GM12864 (cell line): ENCODE data around the gene KPNA3.
"Not testable (repeated sequence)": the region's sequence is repeated elsewhere in the genome, so short reads cannot be mapped to it uniquely, and the experiment has no call there.

Experiments used
- DNase-seq: peaks from one replicate; pipeline ENCODE4 v3.0.0-alpha.2; 2011; ENCODE audit warnings: low read depth
- H3K4me3 ChIP-seq: 2 replicates; pipeline ENCODE4 v1.5.1; 2011; ENCODE audit warnings: mild to moderate bottlenecking, low read depth, low read length, control low read depth
- TF ChIP-seq, protein P1 (sequence below): IDR thresholded peaks from 2 replicates; pipeline ENCODE4 v1.5.1; 2011; ENCODE audit warnings: low read depth, mild to moderate bottlenecking, moderate library complexity, low read length, control low read depth, inconsistent platforms; ENCODE audit errors: missing control alignments

Gene KPNA3

DNA sequence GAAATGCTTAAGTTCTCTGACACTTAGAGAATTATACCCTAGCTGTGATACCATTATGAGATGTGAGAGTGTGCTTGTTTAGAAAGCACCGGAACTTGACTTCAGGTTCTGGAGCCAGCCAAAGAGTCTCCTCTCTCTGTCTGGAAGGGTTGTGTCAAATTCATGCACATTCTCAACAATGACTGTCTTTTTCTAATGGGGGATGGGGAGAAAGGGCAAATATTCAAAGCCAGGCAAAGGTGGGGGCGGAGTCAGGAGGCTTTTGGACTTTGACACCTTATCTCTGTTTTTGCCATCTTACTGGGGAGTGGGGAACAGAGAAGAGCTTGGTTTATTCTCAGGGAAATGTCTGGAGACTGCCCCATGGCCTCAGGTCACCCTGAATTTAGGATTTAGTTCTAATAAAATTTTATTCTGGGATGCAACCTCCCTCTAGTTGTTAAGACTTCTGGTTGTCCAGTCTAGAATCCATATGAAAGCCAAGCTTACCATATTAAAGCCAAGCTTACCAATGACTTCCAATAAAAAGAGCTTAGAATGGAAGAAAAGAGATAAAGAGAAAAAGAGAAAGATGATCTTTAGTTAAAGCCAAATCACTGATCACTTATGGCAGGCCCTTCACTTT is 28.2 kb upstream of the KPNA3 start:
- TF ChIP-seq, protein P1, sequence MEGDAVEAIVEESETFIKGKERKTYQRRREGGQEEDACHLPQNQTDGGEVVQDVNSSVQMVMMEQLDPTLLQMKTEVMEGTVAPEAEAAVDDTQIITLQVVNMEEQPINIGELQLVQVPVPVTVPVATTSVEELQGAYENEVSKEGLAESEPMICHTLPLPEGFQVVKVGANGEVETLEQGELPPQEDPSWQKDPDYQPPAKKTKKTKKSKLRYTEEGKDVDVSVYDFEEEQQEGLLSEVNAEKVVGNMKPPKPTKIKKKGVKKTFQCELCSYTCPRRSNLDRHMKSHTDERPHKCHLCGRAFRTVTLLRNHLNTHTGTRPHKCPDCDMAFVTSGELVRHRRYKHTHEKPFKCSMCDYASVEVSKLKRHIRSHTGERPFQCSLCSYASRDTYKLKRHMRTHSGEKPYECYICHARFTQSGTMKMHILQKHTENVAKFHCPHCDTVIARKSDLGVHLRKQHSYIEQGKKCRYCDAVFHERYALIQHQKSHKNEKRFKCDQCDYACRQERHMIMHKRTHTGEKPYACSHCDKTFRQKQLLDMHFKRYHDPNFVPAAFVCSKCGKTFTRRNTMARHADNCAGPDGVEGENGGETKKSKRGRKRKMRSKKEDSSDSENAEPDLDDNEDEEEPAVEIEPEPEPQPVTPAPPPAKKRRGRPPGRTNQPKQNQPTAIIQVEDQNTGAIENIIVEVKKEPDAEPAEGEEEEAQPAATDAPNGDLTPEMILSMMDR, result no peak
- DNase-seq, result no peak
- no peak overlapping the region for H3K4me3 ChIP-seq

DNA sequence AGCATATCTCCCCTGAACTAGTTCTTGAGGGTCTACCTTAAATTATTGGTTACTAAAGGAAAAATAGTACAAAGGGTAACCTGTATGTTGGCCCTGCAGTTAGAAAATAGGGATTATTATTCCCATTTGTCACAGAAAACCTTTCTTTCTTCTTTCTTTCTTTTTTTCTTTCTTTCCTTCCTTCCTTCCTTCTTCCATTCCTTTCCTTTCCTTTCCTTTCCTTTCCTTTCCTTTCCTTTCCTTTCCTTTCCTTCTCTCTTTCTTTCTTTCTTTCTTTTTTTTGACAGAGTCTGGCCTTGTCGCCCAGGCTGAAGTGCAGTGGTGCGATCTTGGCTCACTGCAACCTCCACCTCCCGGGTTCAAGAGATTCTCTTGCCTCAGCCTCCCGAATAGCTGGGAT is 23.6 kb upstream of the KPNA3 start:
- not testable (repeated sequence) for DNase-seq, H3K4me3 ChIP-seq

DNA sequence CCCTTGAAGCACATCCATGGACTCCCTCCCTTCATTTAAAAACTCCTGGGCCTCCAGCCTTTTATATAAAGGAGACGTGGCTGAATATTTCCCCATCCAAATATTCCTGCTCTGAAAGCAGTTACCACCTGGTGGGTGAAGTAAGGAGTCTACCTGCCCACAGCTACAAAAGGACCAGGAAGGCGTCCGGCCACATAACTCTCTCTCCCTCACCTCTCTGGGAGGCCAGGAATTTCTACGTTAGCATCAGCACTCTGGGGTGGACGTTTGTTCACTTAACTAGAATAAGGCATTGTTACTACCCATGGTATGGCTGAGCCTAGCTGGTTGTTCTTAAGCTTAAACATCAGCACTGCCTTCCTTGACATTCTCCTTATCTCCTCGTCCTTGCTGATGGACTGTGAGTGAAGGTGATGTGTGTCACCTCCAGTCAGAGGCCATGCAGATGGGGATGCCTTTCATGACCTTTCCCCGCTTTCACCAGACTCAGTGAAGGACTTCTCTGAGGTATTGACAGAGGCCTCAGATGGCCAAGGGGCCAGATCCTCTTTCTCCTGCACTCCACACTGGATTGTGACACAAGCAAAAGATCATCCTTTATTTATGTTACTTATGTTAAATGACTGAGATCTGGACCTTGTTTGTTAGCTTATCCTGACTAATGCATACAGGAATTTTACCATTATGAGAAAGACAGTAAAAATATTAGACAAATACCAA is 22.2 kb upstream of the KPNA3 start:
- H3K4me3 ChIP-seq, result no peak overlapping the region
- no peak for DNase-seq
- TF ChIP-seq, protein P1, result no peak

DNA sequence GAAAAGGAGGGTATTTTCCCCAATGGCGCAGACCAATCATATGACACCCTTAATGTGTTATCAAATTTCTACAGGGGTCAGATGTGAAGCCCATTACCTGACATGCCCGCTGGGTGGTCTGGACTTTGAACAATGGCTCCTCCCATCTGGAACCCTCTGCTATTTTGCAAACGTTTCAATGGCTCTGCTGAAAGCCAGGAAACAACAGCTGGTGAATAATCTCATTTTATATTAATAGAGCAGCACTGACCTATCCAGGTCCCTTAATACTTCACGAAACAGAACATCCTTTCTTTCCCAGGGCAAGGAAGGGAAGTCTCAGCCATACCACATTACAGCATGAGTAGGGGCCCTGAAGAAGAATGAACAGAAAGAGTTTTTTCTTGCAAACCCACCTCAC is 20.3 kb upstream of the KPNA3 start:
- TF ChIP-seq, protein P1, result no peak
- no peak overlapping the region for H3K4me3 ChIP-seq
- DNase-seq, result no peak

DNA sequence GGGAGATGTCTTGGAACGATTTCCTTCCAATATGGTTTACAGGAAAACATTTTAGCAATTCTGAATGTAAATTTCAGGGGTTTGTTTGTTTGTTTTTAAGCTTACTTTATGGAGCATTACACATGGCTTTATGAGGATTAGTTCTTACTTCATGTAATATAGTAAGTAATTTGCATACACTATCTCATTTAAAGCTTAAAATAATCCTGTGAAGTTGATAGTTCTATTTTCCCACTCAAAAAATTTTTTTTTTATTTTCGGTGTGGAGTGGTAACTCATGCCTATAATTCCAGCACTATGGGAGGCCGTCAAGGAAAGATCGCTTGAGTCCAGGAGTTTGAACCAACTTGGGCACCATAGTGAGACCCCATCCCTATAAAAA is 19.0 kb upstream of the KPNA3 start:
- no peak overlapping the region for H3K4me3 ChIP-seq
- TF ChIP-seq, protein P1, result no peak
- DNase-seq, result no peak

DNA sequence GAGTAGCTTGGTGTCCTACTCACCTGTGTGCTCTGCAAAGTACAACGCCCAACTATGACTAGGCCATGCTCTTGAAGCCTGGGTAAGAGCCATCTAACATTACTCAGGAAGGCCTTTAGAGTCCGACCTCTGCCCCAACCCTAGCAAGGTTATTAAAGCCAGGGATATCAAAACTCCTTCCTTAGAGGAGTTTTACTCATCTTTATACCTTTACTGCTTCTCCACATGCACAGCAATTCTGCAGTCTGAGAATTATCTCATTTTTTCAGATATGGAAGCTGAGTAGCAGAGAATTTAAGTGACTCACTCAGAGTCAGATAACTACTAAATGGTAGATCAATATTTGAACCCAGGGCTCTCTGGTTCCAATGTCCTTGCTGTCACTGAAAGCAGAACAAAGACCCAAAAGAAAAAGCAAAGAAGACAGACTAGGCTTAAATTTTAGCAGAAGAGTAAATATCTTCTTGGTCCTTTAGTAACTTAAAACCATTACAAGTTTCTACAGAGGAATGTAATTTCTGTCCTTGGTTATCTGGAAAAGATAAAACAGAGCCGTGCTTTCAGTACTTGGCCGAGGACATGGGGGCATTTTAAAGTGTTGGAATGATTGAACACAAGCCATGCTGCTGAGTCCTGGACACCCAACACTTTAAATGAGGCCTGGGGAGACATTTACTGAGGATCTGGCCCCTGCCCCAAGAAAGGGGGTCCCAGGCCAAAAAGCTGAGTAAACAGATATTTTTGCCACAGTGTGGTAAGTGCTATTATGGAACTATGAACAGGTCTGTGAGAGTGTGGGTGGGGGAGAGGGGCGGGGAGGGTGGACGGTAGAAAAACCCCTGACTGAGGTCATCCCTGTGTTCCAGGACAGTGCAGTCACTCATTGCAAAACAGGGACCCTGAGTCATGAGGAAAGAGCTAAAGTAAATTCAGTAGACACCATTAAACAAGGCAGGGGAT is 18.4 kb upstream of the KPNA3 start:
- no peak for DNase-seq
- no peak overlapping the region for H3K4me3 ChIP-seq
- TF ChIP-seq, protein P1, result no peak

DNA sequence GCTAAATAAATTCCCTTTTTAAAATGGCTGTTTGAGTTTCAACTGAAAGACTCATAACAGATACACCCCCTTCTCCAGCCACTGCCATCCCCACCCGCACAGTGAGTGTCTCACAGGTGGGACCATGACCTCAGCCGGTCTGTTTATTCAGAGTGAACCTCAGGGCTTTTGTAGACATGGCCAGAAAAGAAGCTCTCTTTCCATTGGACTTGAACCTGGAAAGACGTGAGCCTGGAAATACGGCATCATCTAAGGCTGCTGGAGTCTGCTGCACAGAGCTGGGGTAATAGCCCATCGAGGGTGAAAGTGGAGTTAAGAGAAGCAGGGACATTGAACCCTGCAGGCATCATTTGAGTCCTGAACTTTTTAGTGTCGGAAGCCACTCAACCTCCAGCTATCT is 15.2 kb upstream of the KPNA3 start:
- H3K4me3 ChIP-seq, result no peak overlapping the region
- TF ChIP-seq, protein P1, result no peak
- no peak for DNase-seq
